ENCODE results near the gene KIRREL3. TPM values are rescaled to one million over a fixed set of nuclear protein-coding genes. Genes with fewer than 3 reads are reported as not detected.

KIRREL3 gene
- total and polyA plus RNA-seq, 2 of the 8 experiments (the other 6 are each of a cell fraction or from before 2014, with no cell fraction given), result 0.29 to 0.32 TPM

DNA sequence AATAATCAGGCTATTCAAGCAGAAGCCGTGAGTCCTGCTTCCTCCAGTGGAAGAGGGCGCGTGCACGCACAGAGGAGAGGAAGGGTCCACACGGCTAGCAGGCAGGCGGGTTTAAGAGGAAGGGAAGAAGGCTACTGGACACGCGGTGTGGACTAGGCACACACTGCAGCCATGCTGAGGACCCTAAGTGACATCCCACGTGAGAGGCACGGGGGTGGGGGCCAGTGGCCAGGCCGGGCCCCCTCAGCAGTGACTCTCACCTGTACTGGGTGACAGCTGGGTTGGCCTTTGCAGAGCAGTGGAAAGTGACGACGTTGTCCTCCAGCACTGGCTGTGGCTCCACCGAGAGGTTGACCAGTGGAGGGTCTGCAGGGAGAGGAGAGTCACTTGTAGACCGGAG lies 544.5 kb downstream of the KIRREL3 start (continued):
- TF ChIP-seq TEAD4 (IDR thresholded peaks at IDR 0.05; ENCODE audit: low read depth, low read length) (no peak), ZNF274 (IDR thresholded peaks at IDR 0.05; ENCODE audit: borderline replicate concordance, extremely low read depth, low read length) (no peak)

Measured in H1 (cell line).